HFF-Myc (cell line): Measurements from ENCODE around the gene AK5.
A peak's percentile ranks its signal among the peaks of the same experiment; 100 is the strongest.

Experiments used
- DNase-seq: peaks from one replicate; pipeline ENCODE4 v3.0.0-alpha.2; 2011; ENCODE audit warnings: low read depth; ENCODE audit errors: extremely low read depth
- H3K4me3 ChIP-seq: replicated peaks from 2 replicates; pipeline ENCODE4 v1.5.1; 2011; ENCODE audit warnings: low read depth, mild to moderate bottlenecking, control low read depth, low read length
- TF ChIP-seq, protein P1 (sequence below): IDR thresholded peaks from 2 replicates; pipeline ENCODE4 v1.5.1; 2012; ENCODE audit warnings: mild to moderate bottlenecking, low read depth, low read length, control low read depth; ENCODE audit errors: missing control alignments

AK5 gene, protein sequence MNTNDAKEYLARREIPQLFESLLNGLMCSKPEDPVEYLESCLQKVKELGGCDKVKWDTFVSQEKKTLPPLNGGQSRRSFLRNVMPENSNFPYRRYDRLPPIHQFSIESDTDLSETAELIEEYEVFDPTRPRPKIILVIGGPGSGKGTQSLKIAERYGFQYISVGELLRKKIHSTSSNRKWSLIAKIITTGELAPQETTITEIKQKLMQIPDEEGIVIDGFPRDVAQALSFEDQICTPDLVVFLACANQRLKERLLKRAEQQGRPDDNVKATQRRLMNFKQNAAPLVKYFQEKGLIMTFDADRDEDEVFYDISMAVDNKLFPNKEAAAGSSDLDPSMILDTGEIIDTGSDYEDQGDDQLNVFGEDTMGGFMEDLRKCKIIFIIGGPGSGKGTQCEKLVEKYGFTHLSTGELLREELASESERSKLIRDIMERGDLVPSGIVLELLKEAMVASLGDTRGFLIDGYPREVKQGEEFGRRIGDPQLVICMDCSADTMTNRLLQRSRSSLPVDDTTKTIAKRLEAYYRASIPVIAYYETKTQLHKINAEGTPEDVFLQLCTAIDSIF

DNA sequence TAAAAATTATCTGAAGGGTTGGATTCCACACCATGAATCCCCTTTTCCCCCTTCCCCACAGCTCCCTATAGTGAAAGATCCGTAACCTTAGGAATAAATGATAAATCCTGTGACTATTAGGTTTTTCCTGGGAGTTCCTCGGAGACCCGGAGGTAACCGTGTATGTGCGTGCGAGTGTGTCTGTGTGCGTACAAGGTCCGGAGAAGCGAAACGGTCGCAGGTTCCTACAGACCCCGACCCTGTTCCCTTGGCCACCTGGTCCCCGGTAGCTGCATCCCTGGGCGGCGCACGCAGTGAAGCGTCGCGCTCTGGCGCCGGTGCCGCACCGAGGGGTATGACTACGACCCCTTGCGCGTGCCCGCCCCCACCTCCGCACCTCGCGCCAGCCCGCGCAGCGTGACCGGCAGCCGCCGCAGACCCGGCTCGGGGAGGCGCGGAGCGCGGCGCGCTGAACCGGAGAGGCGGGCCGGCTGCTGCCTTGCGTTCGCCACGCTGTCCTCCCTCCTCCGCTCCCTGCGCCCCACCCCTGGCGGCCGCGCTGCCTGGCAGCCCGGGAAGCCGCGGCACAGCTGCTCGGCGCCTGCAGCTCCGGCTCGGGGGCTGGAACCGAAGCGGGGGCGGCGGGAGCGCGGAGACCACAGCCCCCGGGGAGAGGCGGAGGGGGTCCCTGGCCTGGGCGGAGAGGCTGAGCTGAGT lies at the start of gene AK5:
TSS of gene AK5 (plus strand) at position 529 of the 696 bp plus-strand sequence. CDS start 295 bp downstream, outside the sequence.
- peak within 1 kb of the TSS; percentile 62 for H3K4me3 ChIP-seq
- TF ChIP-seq, protein P1, sequence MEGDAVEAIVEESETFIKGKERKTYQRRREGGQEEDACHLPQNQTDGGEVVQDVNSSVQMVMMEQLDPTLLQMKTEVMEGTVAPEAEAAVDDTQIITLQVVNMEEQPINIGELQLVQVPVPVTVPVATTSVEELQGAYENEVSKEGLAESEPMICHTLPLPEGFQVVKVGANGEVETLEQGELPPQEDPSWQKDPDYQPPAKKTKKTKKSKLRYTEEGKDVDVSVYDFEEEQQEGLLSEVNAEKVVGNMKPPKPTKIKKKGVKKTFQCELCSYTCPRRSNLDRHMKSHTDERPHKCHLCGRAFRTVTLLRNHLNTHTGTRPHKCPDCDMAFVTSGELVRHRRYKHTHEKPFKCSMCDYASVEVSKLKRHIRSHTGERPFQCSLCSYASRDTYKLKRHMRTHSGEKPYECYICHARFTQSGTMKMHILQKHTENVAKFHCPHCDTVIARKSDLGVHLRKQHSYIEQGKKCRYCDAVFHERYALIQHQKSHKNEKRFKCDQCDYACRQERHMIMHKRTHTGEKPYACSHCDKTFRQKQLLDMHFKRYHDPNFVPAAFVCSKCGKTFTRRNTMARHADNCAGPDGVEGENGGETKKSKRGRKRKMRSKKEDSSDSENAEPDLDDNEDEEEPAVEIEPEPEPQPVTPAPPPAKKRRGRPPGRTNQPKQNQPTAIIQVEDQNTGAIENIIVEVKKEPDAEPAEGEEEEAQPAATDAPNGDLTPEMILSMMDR = no peak
- DNase-seq = no peak

DNA sequence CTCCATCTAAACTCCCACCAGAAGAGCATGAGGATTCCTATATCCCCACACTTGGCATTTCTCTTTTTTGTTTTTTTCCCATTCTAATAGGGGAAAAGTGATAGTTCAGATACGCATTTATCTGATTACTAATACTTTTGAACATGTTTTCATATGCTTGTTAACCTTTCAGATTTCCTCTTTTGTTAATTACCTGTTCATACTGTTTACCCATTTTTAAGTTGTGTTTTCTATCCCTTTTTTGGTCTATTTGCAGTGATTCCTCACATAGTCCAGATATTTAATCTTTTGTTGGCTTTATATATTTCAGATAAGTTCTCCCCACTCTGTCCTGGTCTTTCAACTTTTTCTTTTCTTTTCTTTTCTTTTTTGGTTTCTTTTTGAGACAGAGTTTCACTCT lies 49.0 kb upstream of the AK5 start:
- H3K4me3 ChIP-seq = no peak overlapping the region
- TF ChIP-seq, protein P1 = no peak
- DNase-seq = no peak

DNA sequence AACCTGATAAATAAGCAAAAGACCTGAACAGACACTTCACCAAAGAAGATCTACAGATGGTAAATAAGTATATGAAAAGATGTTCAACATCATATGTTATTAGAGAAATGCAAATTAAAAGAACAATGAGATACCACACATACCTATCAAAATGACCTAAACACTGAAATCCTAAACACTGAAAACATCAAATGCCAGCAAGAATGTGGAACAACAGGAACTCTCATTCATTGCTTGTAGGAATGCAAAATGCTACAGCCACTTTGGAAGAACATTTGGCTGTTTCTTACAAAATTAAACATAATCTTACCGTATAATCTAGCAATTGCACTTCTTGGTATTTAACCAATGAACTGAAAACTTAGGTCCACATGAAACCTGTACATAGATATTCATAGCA lies 47.7 kb upstream of the AK5 start:
- TF ChIP-seq, protein P1 = no peak
- H3K4me3 ChIP-seq = no peak overlapping the region
- no peak for DNase-seq

DNA sequence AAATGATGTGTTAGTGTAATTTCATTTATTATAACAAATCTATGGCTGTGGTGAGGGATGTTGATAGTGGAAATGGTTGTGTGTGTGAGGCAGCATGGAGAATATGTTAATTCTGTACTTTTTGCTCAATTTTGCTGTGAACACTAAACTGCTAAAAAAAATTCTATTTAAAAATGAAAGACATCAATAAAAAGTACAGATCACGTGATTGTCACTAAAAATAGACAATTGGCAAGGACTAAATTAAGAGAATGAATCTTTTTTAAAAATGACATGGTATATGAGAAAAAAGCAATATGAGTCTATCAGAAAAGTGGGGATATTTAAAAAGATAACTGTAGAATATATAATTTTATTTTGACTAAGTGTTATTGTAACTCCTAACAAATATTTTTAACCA lies 46.9 kb upstream of the AK5 start:
- no peak overlapping the region for H3K4me3 ChIP-seq
- TF ChIP-seq, protein P1 = no peak
- DNase-seq = no peak

- DNase-seq = no peak
- H3K4me3 ChIP-seq = no peak overlapping the region
- TF ChIP-seq, protein P1 = no peak
Measured at GRCh38 chr1:77238462-77238861, 43.4 kb upstream of the AK5 start.

DNA sequence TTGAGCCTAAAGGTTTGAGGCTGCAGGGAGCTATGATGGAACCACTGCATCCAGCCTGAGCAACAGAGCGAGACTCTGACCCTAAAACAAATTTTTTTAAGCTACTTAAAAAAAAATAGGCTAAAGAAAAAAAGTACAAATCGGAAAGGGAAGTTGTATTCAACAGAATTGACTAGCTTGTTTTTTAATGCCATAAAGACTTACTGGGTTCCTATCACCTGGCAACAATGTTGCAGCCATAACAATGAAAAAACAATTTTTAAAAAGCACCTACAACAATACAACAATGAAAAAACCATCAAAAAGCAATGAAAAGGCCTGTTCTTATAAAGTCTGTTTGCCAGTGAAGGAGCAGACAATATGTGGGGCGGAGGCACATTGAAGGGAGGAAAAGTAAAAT lies 42.5 kb upstream of the AK5 start:
- TF ChIP-seq, protein P1 = no peak

More for the DNA sequence above, 42.5 kb upstream of the AK5 start:
- DNase-seq = no peak
- H3K4me3 ChIP-seq = no peak overlapping the region
